HepG2 (cell line): ENCODE measurements around the gene GCDH. TPM values are rescaled to one million over a fixed set of nuclear protein-coding genes. Genes with fewer than 3 reads are reported as not detected.

Source experiments
- GRHL1 ChIP-seq: sonication (generic); formaldehyde crosslinking; conservative IDR thresholded peaks from 2 replicates; pipeline ENCODE4 v1.8.0; 2022; ENCODE audit warnings: missing genetic modification reagents
- HBP1 ChIP-seq: IDR thresholded peaks from 2 replicates; pipeline ENCODE4 v1.6.1; 2016; ENCODE audit warnings: low read depth, control low read depth
- HDAC1 ChIP-seq: sonication (generic); formaldehyde crosslinking; IDR thresholded peaks from 2 replicates; pipeline ENCODE4 v1.5.1; 2020; ENCODE audit warnings: mild to moderate bottlenecking, missing genetic modification reagents
- KDM5B ChIP-seq: sonication (generic); formaldehyde crosslinking; IDR thresholded peaks from 2 replicates; pipeline ENCODE4 v1.4.0; 2020; ENCODE audit warnings: missing genetic modification reagents, mild to moderate bottlenecking, borderline replicate concordance
- ZNF230 ChIP-seq: sonication (generic); formaldehyde crosslinking; IDR thresholded peaks from 2 replicates; pipeline ENCODE4 v1.4.0; 2020; ENCODE audit warnings: mild to moderate bottlenecking, missing genetic modification reagents
- ZNF318 ChIP-seq: sonication (generic); formaldehyde crosslinking; IDR thresholded peaks from 2 replicates; pipeline ENCODE4 v1.4.0; 2020; ENCODE audit warnings: mild to moderate bottlenecking, missing genetic modification reagents
- ZSCAN21 ChIP-seq: sonication (generic); formaldehyde crosslinking; IDR thresholded peaks from 2 replicates; pipeline ENCODE4 v1.8.0; 2022; ENCODE audit warnings: mild to moderate bottlenecking, missing genetic modification reagents, moderate library complexity, borderline replicate concordance
- polyA plus RNA-seq, 8 experiments: library from polyadenylated mRNA; depleted of rRNA in 3 of 8; stranded (reverse) in 7 of 8; unstranded in 1 of 8; fragments of >200 nt; fragmentation: Illumina TruSeq in 4 of 8; extraction: Trizol in 4 of 8; gene quantifications; 2 replicates each; pipeline versions ENCODE4 v1.2.1 to v1.2.3, GENCODE V29; 2011 to 2016; ENCODE audit warnings: low read depth in 4 of 8, missing spikeins in 1 of 8, mixed read lengths in 1 of 8; ENCODE audit not compliant: insufficient read depth in 1 of 8
- total RNA-seq, 5 experiments: library from RNA; depleted of rRNA; stranded (reverse); fragments of >200 nt; fragmentation: Illumina TruSeq; extraction: Trizol; gene quantifications; 2 replicates each; pipeline ENCODE4 v1.2.3, GENCODE V29; 2016; ENCODE audit warnings: low read depth in 1 of 5

The GCDH gene
- total and polyA plus RNA-seq, 2 of the 13 experiments (the other 11 are each of a cell fraction or from before 2014, with no cell fraction given): 15.1 to 38.0 TPM

GRCh38 chr19:12884202-12884601, 6.8 kb upstream of the GCDH start (continued):
- no peak for TF ChIP-seq ZNF318 (CRISPR knock-in tag)
- TF ChIP-seq KDM5B: no peak
- TF ChIP-seq GRHL1 (CRISPR knock-in tag): no peak
- no peak for TF ChIP-seq ZNF230 (CRISPR knock-in tag)
- TF ChIP-seq HBP1 (CRISPR knock-in tag): no peak
- TF ChIP-seq ZSCAN21 (CRISPR knock-in tag): no peak
- no peak for TF ChIP-seq HDAC1 (CRISPR knock-in tag)
- TF ChIP-seq, all 625 proteins: peak for 0
